Left lung (tissue), 10 donors: ENCODE measurements around the gene KANSL3. TPM values are rescaled to one million over a fixed set of nuclear protein-coding genes. Genes with fewer than 3 reads are reported as not detected.
A peak's percentile ranks its signal among the peaks of the same experiment; 100 is the strongest.

Source experiments
- ATAC-seq: fragments of 200-7000 bp; cut with Tn5 transposase; one replicate; pipeline ENCODE4 v1.9.1; 2020; ENCODE audit warnings: moderate library complexity
- DNase-seq, 4 donors: peaks; one replicate each; pipeline ENCODE4 v3.0.0-alpha.2; 2013 to 2020
- H3K27ac ChIP-seq, 2 donors: fragments of 200-600 bp; sonication (generic) in 1 of 2; one replicate each; pipeline versions ENCODE4 v1.5.0 to v1.8.0; 2020 to 2021
- H3K27me3 ChIP-seq, 2 donors: fragments of 200-600 bp; sonication (generic) in 1 of 2; one replicate each; pipeline versions ENCODE4 v1.5.0 to v1.8.0; 2020 to 2021
- H3K36me3 ChIP-seq, 2 donors: fragments of 200-600 bp; sonication (generic) in 1 of 2; one replicate each; pipeline versions ENCODE4 v1.5.0 to v1.8.0; 2020 to 2021
- H3K4me1 ChIP-seq, 2 donors: fragments of 200-600 bp; one replicate each; pipeline ENCODE4 v1.8.0; 2021
- H3K4me3 ChIP-seq, 2 donors: fragments of 200-600 bp; sonication (generic) in 1 of 2; one replicate each; pipeline versions ENCODE4 v1.5.0 to v1.8.0; 2020 to 2021; ENCODE audit warnings: mild to moderate bottlenecking in 1 of 2
- H3K9me3 ChIP-seq, 2 donors: fragments of 200-600 bp; sonication (generic) in 1 of 2; one replicate each; pipeline versions ENCODE4 v1.5.0 to v1.8.0; 2020 to 2021
- intact Hi-C, 2 donors: fragments of 100-400 bp; cut with DNase I; formaldehyde crosslinking; loops; one replicate each; pipeline versions ENCODE4 v1.11.2 to v1.14.2; 2022
- polyA plus RNA-seq, 6 donors: library from polyadenylated mRNA; unstranded; fragments of 120-200 nt; gene quantifications; one replicate each; pipeline ENCODE4 v1.2.1, GENCODE V29; 2013; ENCODE audit not compliant: insufficient read length in 6 of 6
- total RNA-seq, 2 donors: library from RNA; stranded (reverse); fragmentation: NEBNext Ultra II Directional; extraction: Animal tissue kit (Norgen Biotek cat#: 25700); gene quantifications; one replicate each; pipeline ENCODE4 v1.2.1, GENCODE V29; 2021
- TF ChIP-seq, protein P1 (sequence below), 2 donors: fragments of 200-600 bp; sonication (generic) in 1 of 2; IDR thresholded peaks; one replicate each; pipeline versions ENCODE4 v1.5.0 to v1.8.0; 2021; ENCODE audit warnings: antibody characterized with exemption in 2 of 2
- donor health status: DM: no; HTN: yes; CAD: no.
- donor health status: DM: no; HTN: no; CAD: no.

KANSL3 gene
- total and polyA plus RNA-seq, 8 donors: 39.9 to 61.5 (median 55.0) TPM

- H3K27ac ChIP-seq: no peak within 1 kb of the TSS
- peak within 1 kb of the TSS in 1 of 2 donors; percentile 5 for H3K4me3 ChIP-seq
- DNase-seq (peak in 2 of 4 donors; percentile 35 to 79), ATAC-seq (no peak)
- no peaks in the 10 kb centered on the region for H3K27me3 ChIP-seq
- TF ChIP-seq, protein P1, sequence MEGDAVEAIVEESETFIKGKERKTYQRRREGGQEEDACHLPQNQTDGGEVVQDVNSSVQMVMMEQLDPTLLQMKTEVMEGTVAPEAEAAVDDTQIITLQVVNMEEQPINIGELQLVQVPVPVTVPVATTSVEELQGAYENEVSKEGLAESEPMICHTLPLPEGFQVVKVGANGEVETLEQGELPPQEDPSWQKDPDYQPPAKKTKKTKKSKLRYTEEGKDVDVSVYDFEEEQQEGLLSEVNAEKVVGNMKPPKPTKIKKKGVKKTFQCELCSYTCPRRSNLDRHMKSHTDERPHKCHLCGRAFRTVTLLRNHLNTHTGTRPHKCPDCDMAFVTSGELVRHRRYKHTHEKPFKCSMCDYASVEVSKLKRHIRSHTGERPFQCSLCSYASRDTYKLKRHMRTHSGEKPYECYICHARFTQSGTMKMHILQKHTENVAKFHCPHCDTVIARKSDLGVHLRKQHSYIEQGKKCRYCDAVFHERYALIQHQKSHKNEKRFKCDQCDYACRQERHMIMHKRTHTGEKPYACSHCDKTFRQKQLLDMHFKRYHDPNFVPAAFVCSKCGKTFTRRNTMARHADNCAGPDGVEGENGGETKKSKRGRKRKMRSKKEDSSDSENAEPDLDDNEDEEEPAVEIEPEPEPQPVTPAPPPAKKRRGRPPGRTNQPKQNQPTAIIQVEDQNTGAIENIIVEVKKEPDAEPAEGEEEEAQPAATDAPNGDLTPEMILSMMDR (IDR thresholded peaks at IDR 0.05): no peak
- H3K9me3 ChIP-seq: no peaks in the 10 kb centered on the region
- peaks cover 0 to 6% of the 10 kb centered on the region in 2 donors for H3K4me1 ChIP-seq
- intact Hi-C loops: no loop called here
- no peaks in the 10 kb centered on the region for H3K36me3 ChIP-seq
Observed at GRCh38 chr2:96642564-96643360, 4.7 kb upstream of the KANSL3 start, which contains the start of gene FER1L5. Gene FER1L5 (plus strand): TSS chr2:96642764. CDS start chr2:96642837, 73 bp downstream.

DNA sequence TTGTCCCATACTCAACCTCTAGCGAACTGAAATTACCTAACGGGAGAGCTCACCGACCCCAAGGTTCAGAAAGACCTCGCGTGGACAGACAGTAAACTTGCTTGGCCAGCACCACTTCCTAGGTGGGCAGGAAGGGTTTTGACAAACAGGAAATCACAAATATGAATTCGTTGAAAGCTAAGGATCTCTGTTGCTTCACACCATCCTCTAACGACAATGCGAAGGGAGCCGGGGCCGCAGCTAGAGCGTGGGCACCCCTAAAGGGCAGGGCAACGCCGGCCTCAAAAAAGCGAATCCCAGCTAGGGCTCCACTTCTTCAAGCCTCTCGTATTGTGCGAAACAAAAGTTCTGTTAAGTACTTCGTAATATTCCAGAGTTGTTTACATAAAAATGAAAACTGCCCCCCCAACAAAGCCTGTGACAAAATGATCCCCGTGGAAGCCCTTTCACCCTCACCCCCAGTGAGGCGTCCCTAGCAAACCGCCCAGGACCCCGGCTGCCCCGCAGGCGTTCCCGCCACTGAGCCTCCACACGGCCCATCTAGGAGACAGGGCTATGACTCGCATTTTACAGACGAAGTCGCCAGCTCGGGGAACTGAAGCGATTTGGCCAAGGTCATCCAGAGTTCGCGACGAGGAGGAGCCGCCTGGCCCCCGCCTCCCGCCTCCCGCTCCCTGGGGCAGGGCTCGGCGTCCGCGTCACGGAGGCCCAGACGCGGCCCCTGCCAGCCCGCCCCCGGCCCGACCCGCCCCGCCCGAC, 548 bp downstream of the KANSL3 start:
- Histone ChIP-seq H3K4me1 (peaks cover 21 to 49% of the 10 kb centered on the region in 2 donors), H3K4me3 (peak overlapping the region; percentile 63 to 73), H3K9me3 (no peaks in the 10 kb centered on the region), H3K36me3 (peaks cover 0 to 20% of the 10 kb centered on the region in 2 donors), H3K27ac (peak overlapping the region; percentile 89 to 96), H3K27me3 (no peaks in the 10 kb centered on the region)
- intact Hi-C loops: no loop called here
- DNase-seq (peak; percentile 76 to 97 (median 88)), ATAC-seq (peak; percentile 89)
- TF ChIP-seq, protein P1 (IDR thresholded peaks at IDR 0.05): no peak

- TF ChIP-seq, protein P1 (IDR thresholded peaks at IDR 0.05): no peak
- peak overlapping the region; percentile 89 to 96 for H3K27ac ChIP-seq
- intact Hi-C loops: no loop called here
- H3K9me3 ChIP-seq: no peaks in the 10 kb centered on the region
- H3K27me3 ChIP-seq: no peaks in the 10 kb centered on the region
- peak overlapping the region; percentile 63 to 73 for H3K4me3 ChIP-seq
- peak in 1 of 4 donors; percentile 7 for DNase-seq
- ATAC-seq: peak; percentile 12
- H3K36me3 ChIP-seq: peaks cover 0 to 21% of the 10 kb centered on the region in 2 donors
- peaks cover 21 to 58% of the 10 kb centered on the region in 2 donors for H3K4me1 ChIP-seq
Observed at GRCh38 chr2:96636551-96637171, 1.5 kb downstream of the KANSL3 start.

DNA sequence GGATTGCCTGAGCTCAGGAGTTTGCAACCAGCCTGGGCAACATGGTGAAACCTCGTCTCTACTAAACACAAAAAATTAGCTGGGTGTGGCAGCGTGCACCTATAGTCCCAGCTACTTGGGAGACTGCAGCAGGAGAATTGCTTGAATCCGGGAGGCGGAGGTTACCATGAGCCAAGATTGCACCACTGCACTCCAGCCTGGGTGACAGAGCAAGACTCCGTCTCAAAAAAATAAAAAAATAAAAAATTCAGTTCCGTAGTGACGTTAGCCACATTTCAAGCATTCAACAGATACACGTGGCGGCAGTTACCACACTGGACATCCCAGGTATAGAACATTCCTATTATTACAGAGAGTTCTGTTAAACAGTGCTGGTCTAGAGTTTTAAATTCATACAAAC, 4.5 kb downstream of the KANSL3 start:
- H3K4me1 ChIP-seq: peaks cover 21 to 70% of the 10 kb centered on the region in 2 donors
- intact Hi-C loops: no loop called here
- H3K4me3 ChIP-seq: no peak overlapping the region
- TF ChIP-seq, protein P1 (IDR thresholded peaks at IDR 0.05): no peak
- no peaks in the 10 kb centered on the region for H3K9me3 ChIP-seq
- no peak overlapping the region for H3K27ac ChIP-seq
- H3K36me3 ChIP-seq: peaks cover 0 to 52% of the 10 kb centered on the region in 2 donors
- DNase-seq: no peak
- no peak for ATAC-seq
- no peaks in the 10 kb centered on the region for H3K27me3 ChIP-seq
